Measurements from ENCODE around the gene RFX1.

DNA sequence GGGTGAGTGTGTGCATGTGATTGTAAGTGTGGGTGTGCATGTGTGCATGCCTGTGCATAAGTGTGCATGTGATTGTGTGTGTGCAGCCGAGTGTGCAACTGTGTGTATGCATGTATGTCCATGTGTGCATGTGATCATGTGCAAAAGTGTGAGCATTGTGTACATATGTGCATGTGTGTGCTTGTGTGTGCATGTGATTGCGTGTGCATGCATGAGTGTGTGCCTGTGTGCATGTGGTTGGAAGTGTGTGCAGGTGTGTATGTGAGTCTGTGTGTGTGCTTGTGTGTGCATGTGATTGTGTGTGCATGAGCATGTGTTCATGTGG is 71.4 kb downstream of the RFX1 start:
- TF ChIP-seq CTCF (IDR thresholded peaks at IDR 0.05) (no peak), POLR2A (IDR thresholded peaks at IDR 0.05) (no peak), POLR2AphosphoS5 (IDR thresholded peaks at IDR 0.05) (no peak), EP300 (IDR thresholded peaks at IDR 0.05) (no peak)

All from suprapubic skin (tissue), 4 donors.